HG03558 (cell line): Measurements from ENCODE around the gene CIAO3.

ENCODE experiments used
- ATAC-seq: cut with Tn5 transposase; IDR thresholded peaks from one replicate; pipeline ENCODE4 v1.9.1; 2021; ENCODE audit warnings: moderate number of reproducible peaks; ENCODE audit not compliant: unreplicated experiment; ENCODE audit errors: extremely low read depth

CIAO3 gene

GRCh38 chr16:739560-740458 is 988 bp downstream of the CIAO3 start:
- ATAC-seq: no peak

- no peak for ATAC-seq
These were observed 3.8 kb downstream of the CIAO3 start for GRCh38 chr16:736936-737481.

- no peak for ATAC-seq
These were observed 4.8 kb downstream of the CIAO3 start for GRCh38 chr16:735982-736453.

GRCh38 chr16:734981-735881 is 5.6 kb downstream of the CIAO3 start:
- no peak for ATAC-seq

- no peak for ATAC-seq
These were observed 6.4 kb downstream of the CIAO3 start for GRCh38 chr16:734208-734980.

- ATAC-seq: no peak
These were observed 7.2 kb downstream of the CIAO3 start for GRCh38 chr16:733382-734207.

GRCh38 chr16:732936-733335 is 7.9 kb downstream of the CIAO3 start:
- ATAC-seq: no peak

- no peak for ATAC-seq
These were observed 8.5 kb downstream of the CIAO3 start for GRCh38 chr16:732332-732731.

- ATAC-seq: no peak
These were observed 9.9 kb downstream of the CIAO3 start for GRCh38 chr16:730666-731509.

- no peak for ATAC-seq
These were observed 10.8 kb downstream of the CIAO3 start for GRCh38 chr16:729768-730665.

- no peak for ATAC-seq
These were observed 11.7 kb downstream of the CIAO3 start for GRCh38 chr16:728890-729744.

GRCh38 chr16:728131-728889 is 12.5 kb downstream of the CIAO3 start:
- no peak for ATAC-seq

GRCh38 chr16:727291-727977 is 13.4 kb downstream of the CIAO3 start:
- no peak for ATAC-seq

GRCh38 chr16:726438-727290 is 14.1 kb downstream of the CIAO3 start, which contains the start of the genes CCDC78 and HAGHL:
TSS of gene CCDC78 (minus strand) at chr16:726443. CDS start at chr16:726367, 76 bp downstream.
TSS of gene HAGHL (plus strand) at chr16:727106. CDS start at chr16:727510, 404 bp downstream.
- ATAC-seq: no peak
